Measurements from ENCODE around the gene UBE2H.

GRCh38 chr7:129855234-129855673, 97.5 kb downstream of the UBE2H start:
- TF ChIP-seq CTCF (IDR thresholded peaks at IDR 0.05): no peak
- no peak for TF ChIP-seq POLR2AphosphoS5 (IDR thresholded peaks at IDR 0.05)
